ENCODE data around the gene TMEM63A.

DNA sequence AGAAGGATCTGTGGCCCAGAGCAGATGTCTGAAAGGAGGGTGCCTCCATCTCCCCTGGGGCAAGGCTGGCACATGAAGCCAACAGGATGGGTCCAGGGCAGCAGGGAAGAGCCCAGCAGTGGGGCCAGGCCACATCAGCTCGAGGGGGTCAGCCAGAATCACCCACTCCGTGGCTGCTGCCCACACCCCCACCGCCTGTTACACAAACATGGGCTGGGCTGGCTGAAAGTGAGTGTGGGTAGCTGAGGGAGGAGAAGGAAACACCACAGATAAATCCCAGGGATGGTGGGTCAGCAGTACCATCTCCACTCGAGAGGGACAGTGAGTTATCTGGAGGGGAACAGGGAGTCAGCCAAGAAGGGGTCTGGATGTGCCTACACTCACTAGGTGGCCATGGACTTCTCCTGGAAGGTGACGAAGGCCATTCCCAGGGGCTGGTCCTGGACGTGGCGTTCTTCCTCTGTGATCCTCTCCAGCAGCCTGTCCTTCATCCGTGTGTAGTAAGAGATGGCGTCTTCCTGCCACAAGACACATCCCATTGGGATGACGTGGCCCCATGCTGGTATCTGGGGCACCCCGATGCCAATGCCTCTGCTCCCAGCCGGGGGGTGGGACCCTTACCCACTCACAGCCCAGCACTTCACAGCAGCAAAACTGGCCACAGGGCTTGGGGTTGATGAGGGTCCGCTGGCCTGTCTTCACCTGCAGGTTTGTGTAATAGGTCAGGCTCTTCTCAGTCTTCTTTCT, 20.2 kb downstream of the TMEM63A start:
- TF ChIP-seq CTCF (IDR thresholded peaks at IDR 0.05), result no peak
- no peak for TF ChIP-seq POLR2A (IDR thresholded peaks at IDR 0.05)
